Measurements from ENCODE around the gene LONRF2. TPM values are rescaled to one million over a fixed set of nuclear protein-coding genes. Genes with fewer than 3 reads are reported as not detected.

Gene LONRF2
- total and polyA plus RNA-seq, 2 of the 13 experiments (the other 11 are each of a cell fraction or from before 2014, with no cell fraction given): not detected

GRCh38 chr2:100367163-100367562, 44.9 kb upstream of the LONRF2 start:
- Histone ChIP-seq H3K4me2 (ENCODE audit: low read depth, low read length) (no peak overlapping the region), H3K79me2 (ENCODE audit: insufficient read depth, low read length) (no peaks in the 10 kb centered on the region), H3K4me1 (ENCODE audit: insufficient read depth, low read length) (no peaks in the 10 kb centered on the region), H3K4me3 (replicated peaks in 1 of 3; ENCODE audit: insufficient read depth in 1 of 3, low read depth in 2 of 3, low read length in 3 of 3) (no peak overlapping the region), H3K27me3 (ENCODE audit: control insufficient read depth in 1 of 2, insufficient read depth in 2 of 2, low read length in 2 of 2) (no peaks in the 10 kb centered on the region), H3K27ac (ENCODE audit: extremely low read length, insufficient read depth, low read length) (no peak overlapping the region), H3K9ac (ENCODE audit: insufficient read depth, low read depth, low read length) (no peak overlapping the region), H4K20me1 (ENCODE audit: insufficient read depth, low read length) (no peaks in the 10 kb centered on the region), H2AFZ (ENCODE audit: low read length) (no peak overlapping the region), H3K36me3 (replicated peaks in 1 of 2; ENCODE audit: control insufficient read depth in 1 of 2, insufficient read depth in 2 of 2, low read length in 2 of 2) (no peaks in the 10 kb centered on the region), H3K9me3 (ENCODE audit: low read length) (peaks cover 18% of the 10 kb centered on the region)
- intact Hi-C loops (cut with micrococcal nuclease; ENCODE audit: unreplicated experiment) (no loop called here), in situ Hi-C loops (cut with HindIII; ENCODE audit: extremely low pct_ligation_motif_present, low pct_unique_long_range_greater_than_20kb) (no loop called here)
- 39% methylated on average over 1 of the region's 1 CpG for WGBS (ENCODE audit: low lambda C conversion rate)
- no peak for DNase-seq (ENCODE audit: low spot score)
- ChIA-PET CTCF (ENCODE audit: low intra/inter-chr PET ratio, low total read pairs) (no interaction called here), POLR2A (no interaction called here)
- no peak for ATAC-seq
- no TSS peak for BruUV-seq (replicated peaks)
- TF ChIP-seq MLLT10 (CRISPR knock-in tag; IDR thresholded peaks at IDR 0.05) (no peak), ZNF382 (CRISPR knock-in tag; IDR thresholded peaks at IDR 0.05; ENCODE audit: borderline replicate concordance) (no peak), KMT2B (CRISPR knock-in tag; IDR thresholded peaks at IDR 0.05) (no peak), ZSCAN20 (CRISPR knock-in tag; IDR thresholded peaks at IDR 0.05; ENCODE audit: borderline replicate concordance) (no peak), RFXAP (CRISPR knock-in tag; IDR thresholded peaks at IDR 0.05; ENCODE audit: borderline replicate concordance) (no peak), MBNL3 (CRISPR knock-in tag; conservative IDR thresholded peaks at IDR 0.05) (no peak), FOXA1 (IDR thresholded peaks at IDR 0.05) (no peak), FOXA1 (CRISPR knock-in tag; IDR thresholded peaks at IDR 0.05) (no peak), ESRRA (CRISPR knock-in tag; IDR thresholded peaks at IDR 0.05; ENCODE audit: low read depth) (no peak), FOXK1 (CRISPR knock-in tag; IDR thresholded peaks at IDR 0.05; ENCODE audit: borderline replicate concordance, low read depth) (no peak), ZNF282 (IDR thresholded peaks at IDR 0.05; ENCODE audit: partially characterized antibody) (no peak), RCOR2 (CRISPR knock-in tag; IDR thresholded peaks at IDR 0.05) (no peak), ZNF720 (CRISPR knock-in tag; IDR thresholded peaks at IDR 0.05) (no peak), LCORL (IDR thresholded peaks at IDR 0.05) (no peak), LCORL (CRISPR knock-in tag; IDR thresholded peaks at IDR 0.05) (no peak), CERS6 (CRISPR knock-in tag; IDR thresholded peaks at IDR 0.05) (no peak), ARID2 (CRISPR knock-in tag; IDR thresholded peaks at IDR 0.05; ENCODE audit: borderline replicate concordance) (no peak)
- TF ChIP-seq, protein P1, sequence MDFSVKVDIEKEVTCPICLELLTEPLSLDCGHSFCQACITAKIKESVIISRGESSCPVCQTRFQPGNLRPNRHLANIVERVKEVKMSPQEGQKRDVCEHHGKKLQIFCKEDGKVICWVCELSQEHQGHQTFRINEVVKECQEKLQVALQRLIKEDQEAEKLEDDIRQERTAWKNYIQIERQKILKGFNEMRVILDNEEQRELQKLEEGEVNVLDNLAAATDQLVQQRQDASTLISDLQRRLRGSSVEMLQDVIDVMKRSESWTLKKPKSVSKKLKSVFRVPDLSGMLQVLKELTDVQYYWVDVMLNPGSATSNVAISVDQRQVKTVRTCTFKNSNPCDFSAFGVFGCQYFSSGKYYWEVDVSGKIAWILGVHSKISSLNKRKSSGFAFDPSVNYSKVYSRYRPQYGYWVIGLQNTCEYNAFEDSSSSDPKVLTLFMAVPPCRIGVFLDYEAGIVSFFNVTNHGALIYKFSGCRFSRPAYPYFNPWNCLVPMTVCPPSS (IDR thresholded peaks at IDR 0.05): no peak
- FAIRE-seq: no peak
